Stimulated activated CD8-positive, alpha-beta memory T cell treated with anti-CD3 and anti-CD28 coated beads, Interleukin-12 subunit alpha, Interleukin-12 subunit beta, amount 100 ng/mL, for 24 hours (primary cell): Measurements from ENCODE around the gene ADCY1.

Source experiments
- DNase-seq: peaks from one replicate; pipeline ENCODE4 v3.0.0-alpha.2; 2020; ENCODE audit errors: extremely low read depth

ADCY1 gene

GRCh38 chr7:45677311-45677900, 103.2 kb downstream of the ADCY1 start:
- DNase-seq, result no peak

GRCh38 chr7:45679516-45679915, 105.3 kb downstream of the ADCY1 start:
- DNase-seq, result no peak

GRCh38 chr7:45680776-45681175, 106.6 kb downstream of the ADCY1 start:
- DNase-seq, result no peak

GRCh38 chr7:45681596-45682357, 107.6 kb downstream of the ADCY1 start:
- DNase-seq, result no peak

GRCh38 chr7:45682358-45682735, 108.2 kb downstream of the ADCY1 start:
- no peak for DNase-seq

- DNase-seq, result no peak
Measured at GRCh38 chr7:45682836-45683555, 108.8 kb downstream of the ADCY1 start.

- no peak for DNase-seq
Measured at GRCh38 chr7:45683556-45684148, 109.5 kb downstream of the ADCY1 start.

- no peak for DNase-seq
Measured at GRCh38 chr7:45684910-45685618, 110.9 kb downstream of the ADCY1 start.

- no peak for DNase-seq
Measured at GRCh38 chr7:45685619-45686240, 111.6 kb downstream of the ADCY1 start.

- DNase-seq, result no peak
Measured at GRCh38 chr7:45686441-45687184, 112.4 kb downstream of the ADCY1 start.

- DNase-seq, result no peak
Measured at GRCh38 chr7:45687185-45687560, 113.0 kb downstream of the ADCY1 start.

- DNase-seq, result no peak
Measured at GRCh38 chr7:45687721-45688120, 113.6 kb downstream of the ADCY1 start.

GRCh38 chr7:45688382-45688781, 114.2 kb downstream of the ADCY1 start:
- DNase-seq, result no peak

GRCh38 chr7:45689011-45689796, 115.0 kb downstream of the ADCY1 start:
- no peak for DNase-seq

- no peak for DNase-seq
Measured at GRCh38 chr7:45689797-45690761, 115.9 kb downstream of the ADCY1 start.

- no peak for DNase-seq
Measured at GRCh38 chr7:45690762-45691150, 116.6 kb downstream of the ADCY1 start.

GRCh38 chr7:45691155-45691656, 117.0 kb downstream of the ADCY1 start:
- DNase-seq, result no peak

- DNase-seq, result no peak
Measured at GRCh38 chr7:45692031-45692430, 117.9 kb downstream of the ADCY1 start.
